IPS DF 4.7 (cell line): ENCODE data around the gene MACROD2.

Experiments
- DNase-seq: peaks from one replicate; pipeline ENCODE4 v3.0.0-alpha.2; 2013; ENCODE audit warnings: low spot score; ENCODE audit errors: extremely low read depth

The MACROD2 gene

GRCh38 chr20:15603978-15604805 is 1608.9 kb downstream of the MACROD2 start:
- DNase-seq: no peak

GRCh38 chr20:15609921-15610320 is 1614.6 kb downstream of the MACROD2 start:
- DNase-seq: no peak

GRCh38 chr20:15610787-15611186 is 1615.5 kb downstream of the MACROD2 start:
- DNase-seq: no peak

GRCh38 chr20:15611541-15611940 is 1616.2 kb downstream of the MACROD2 start:
- no peak for DNase-seq

GRCh38 chr20:15612198-15612597 is 1616.9 kb downstream of the MACROD2 start:
- DNase-seq: no peak

GRCh38 chr20:15612769-15613168 is 1617.5 kb downstream of the MACROD2 start:
- no peak for DNase-seq

- DNase-seq: no peak
These were observed 1618.2 kb downstream of the MACROD2 start for GRCh38 chr20:15613530-15613929.

- no peak for DNase-seq
These were observed 1621.3 kb downstream of the MACROD2 start for GRCh38 chr20:15616626-15617025.

- no peak for DNase-seq
These were observed 1622.8 kb downstream of the MACROD2 start for GRCh38 chr20:15618110-15618509.

- no peak for DNase-seq
These were observed 1623.6 kb downstream of the MACROD2 start for GRCh38 chr20:15618912-15619311.

- DNase-seq: no peak
These were observed 1624.0 kb downstream of the MACROD2 start for GRCh38 chr20:15619341-15619740.

- DNase-seq: no peak
These were observed 1624.5 kb downstream of the MACROD2 start for GRCh38 chr20:15619816-15620215.

- no peak for DNase-seq
These were observed 1627.1 kb downstream of the MACROD2 start for GRCh38 chr20:15622368-15622767.

GRCh38 chr20:15623215-15623614 is 1627.9 kb downstream of the MACROD2 start:
- DNase-seq: no peak

- DNase-seq: no peak
These were observed 1630.7 kb downstream of the MACROD2 start for GRCh38 chr20:15625981-15626380.

GRCh38 chr20:15627089-15627488 is 1631.8 kb downstream of the MACROD2 start:
- DNase-seq: no peak

- DNase-seq: peak; percentile 28
These were observed 1632.2 kb downstream of the MACROD2 start for GRCh38 chr20:15627501-15627903.

GRCh38 chr20:15628851-15629353 is 1633.6 kb downstream of the MACROD2 start:
- DNase-seq: no peak

GRCh38 chr20:15630360-15630759 is 1635.0 kb downstream of the MACROD2 start:
- DNase-seq: no peak

- no peak for DNase-seq
These were observed 1637.4 kb downstream of the MACROD2 start for GRCh38 chr20:15632680-15633079.

GRCh38 chr20:15634102-15634501 is 1638.8 kb downstream of the MACROD2 start:
- DNase-seq: no peak

- no peak for DNase-seq
These were observed 1642.2 kb downstream of the MACROD2 start for GRCh38 chr20:15637546-15637945.
